RWPE1 (cell line): ENCODE measurements around the gene VAX1.
"Not testable (repeated sequence)": the region's sequence is repeated elsewhere in the genome, so short reads cannot be mapped to it uniquely, and the experiment has no call there.

Experiments used
- CTCF ChIA-PET: fragments of 350-600 bp; sonication (Branson Sonifier 250); formaldehyde crosslinking; extraction: SDS; loops from one replicate; lab custom pipeline; 2021; lab: Yijun Ruan, JAX
- POLR2A ChIA-PET: fragments of 400-600 bp; formaldehyde crosslinking; extraction: SDS; loops from one replicate; lab custom pipeline; 2020; ENCODE audit warnings: antibody characterized with exemption; ENCODE audit not compliant: low non-redundant PET; lab: Yijun Ruan, JAX
- DNase-seq: peaks from one replicate; pipeline ENCODE4 v3.0.0; 2012; ENCODE audit warnings: low spot score
- H3K27ac ChIP-seq: fragments of 450-650 bp; 2 replicates; pipeline ENCODE4 v1.5.1; 2017
- CTCF ChIP-seq: fragments of 450-650 bp; conservative IDR thresholded peaks from 2 replicates; pipeline ENCODE4 v1.5.1; 2017; ENCODE audit warnings: low read depth, mild to moderate bottlenecking

Gene VAX1

DNA sequence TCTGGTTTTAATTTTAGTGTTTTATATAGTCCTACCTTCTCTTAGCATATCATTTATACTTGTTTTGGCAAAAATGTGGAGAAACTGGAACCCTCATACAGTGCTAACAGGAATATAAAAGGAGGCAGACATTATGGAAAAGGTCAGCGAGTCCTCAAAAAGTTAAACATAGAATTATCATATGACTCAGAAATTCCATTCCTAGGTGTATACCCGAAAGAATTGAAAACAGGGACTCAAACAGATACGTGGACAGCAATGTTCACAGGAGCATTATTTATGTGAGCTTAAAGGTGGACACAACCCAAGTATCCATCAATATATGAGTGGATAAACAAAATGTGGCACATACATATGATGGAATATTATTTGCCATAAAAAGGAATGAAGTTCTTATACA lies 51.5 kb downstream of the VAX1 start:
- H3K27ac ChIP-seq: no peak overlapping the region
- ChIA-PET CTCF (interaction anchor here (0.6 to 0.7 kb wide), 2 partner anchors 47 to 1720 kb away, joined by 3 read pairs; no protein-coding TSS in a partner anchor), POLR2A (no interaction called here)
- peak; percentile 42 for DNase-seq
- TF ChIP-seq CTCF: no peak

GRCh38 chr10:117084421-117085246 lies 53.4 kb downstream of the VAX1 start:
- POLR2A ChIA-PET, CTCF ChIA-PET, H3K27ac ChIP-seq: not testable (repeated sequence)

More at GRCh38 chr10:117084421-117085246, 53.4 kb downstream of the VAX1 start:
- not testable (repeated sequence) for DNase-seq
